A204.1 (cell line): ENCODE measurements around the gene PATL1.
A peak's percentile ranks its signal among the peaks of the same experiment; 100 is the strongest.
"Not testable (repeated sequence)": the region's sequence is repeated elsewhere in the genome, so short reads cannot be mapped to it uniquely, and the experiment has no call there.

ENCODE experiments used
- FAIRE-seq: peaks from 2 replicates; lab custom pipeline; 2012; peaks lifted over from hg19 to GRCh38; lab: Jason Lieb, UNC

The PATL1 gene, protein sequence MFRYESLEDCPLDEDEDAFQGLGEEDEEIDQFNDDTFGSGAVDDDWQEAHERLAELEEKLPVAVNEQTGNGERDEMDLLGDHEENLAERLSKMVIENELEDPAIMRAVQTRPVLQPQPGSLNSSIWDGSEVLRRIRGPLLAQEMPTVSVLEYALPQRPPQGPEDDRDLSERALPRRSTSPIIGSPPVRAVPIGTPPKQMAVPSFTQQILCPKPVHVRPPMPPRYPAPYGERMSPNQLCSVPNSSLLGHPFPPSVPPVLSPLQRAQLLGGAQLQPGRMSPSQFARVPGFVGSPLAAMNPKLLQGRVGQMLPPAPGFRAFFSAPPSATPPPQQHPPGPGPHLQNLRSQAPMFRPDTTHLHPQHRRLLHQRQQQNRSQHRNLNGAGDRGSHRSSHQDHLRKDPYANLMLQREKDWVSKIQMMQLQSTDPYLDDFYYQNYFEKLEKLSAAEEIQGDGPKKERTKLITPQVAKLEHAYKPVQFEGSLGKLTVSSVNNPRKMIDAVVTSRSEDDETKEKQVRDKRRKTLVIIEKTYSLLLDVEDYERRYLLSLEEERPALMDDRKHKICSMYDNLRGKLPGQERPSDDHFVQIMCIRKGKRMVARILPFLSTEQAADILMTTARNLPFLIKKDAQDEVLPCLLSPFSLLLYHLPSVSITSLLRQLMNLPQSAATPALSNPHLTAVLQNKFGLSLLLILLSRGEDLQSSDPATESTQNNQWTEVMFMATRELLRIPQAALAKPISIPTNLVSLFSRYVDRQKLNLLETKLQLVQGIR

GRCh38 chr11:59668950-59669610 is at the start of gene PATL1:
PATL1 (minus strand) TSS chr11:59669037; CDS start chr11:59668895, 142 bp downstream.
- FAIRE-seq = peak; percentile 94

- no peak for FAIRE-seq
Observed at GRCh38 chr11:59716051-59716450, 47.2 kb upstream of the PATL1 start.

- no peak for FAIRE-seq
Observed at GRCh38 chr11:59713745-59714144, 44.9 kb upstream of the PATL1 start, which contains the start of gene OR10V1. OR10V1 (minus strand) TSS chr11:59713845; CDS start chr11:59713845, 0 bp downstream.

DNA sequence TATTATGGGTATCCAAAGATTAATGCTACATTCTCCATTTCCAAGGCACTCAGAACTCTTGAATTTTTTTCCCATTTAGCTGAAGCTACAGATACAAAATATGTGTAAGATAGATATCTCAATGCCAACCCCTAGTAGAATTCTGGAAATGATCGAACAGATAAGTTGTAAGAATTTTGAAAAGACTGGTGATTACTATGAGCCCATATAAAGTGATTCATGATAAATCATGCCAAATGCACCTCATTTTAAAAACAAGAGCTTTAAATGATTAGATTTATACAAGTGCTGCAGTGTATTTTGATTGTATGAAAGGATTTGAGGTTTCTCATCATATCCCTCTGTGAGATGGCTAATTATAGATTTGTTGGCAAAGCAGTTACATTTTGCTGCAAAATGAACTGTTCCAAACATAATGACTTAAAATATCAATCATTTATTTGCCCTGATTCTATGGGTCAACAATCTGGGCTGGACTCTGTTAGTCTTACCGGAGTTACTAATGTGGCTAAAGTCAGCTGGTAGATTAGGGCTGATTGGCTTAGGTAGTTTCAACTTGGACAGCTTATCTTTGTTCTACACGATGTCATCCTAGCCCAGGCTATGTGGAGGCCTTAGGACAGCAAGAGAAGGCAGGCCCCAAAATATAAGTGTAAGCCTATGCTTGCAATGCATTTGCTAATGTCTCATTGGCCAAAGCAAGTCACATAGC is 41.5 kb upstream of the PATL1 start:
- FAIRE-seq = no peak

DNA sequence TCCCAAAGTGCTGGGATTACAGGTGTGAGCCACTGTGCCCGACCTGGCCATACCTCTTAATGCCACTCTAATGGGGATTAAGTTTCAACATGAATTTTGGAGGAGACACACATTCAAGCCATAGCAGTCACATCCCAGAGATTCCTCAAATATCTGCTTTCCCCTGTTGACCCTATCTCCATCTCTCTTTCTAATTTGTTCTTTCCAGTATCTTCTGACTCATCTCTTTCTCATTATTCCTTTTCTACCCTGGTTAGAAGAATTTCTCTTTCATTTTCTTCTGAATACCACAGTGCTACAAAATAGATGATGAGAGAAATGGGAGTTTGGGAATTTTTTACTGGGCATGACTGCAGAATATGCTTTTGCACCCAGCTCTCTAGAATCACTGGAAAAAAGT is 39.7 kb upstream of the PATL1 start:
- FAIRE-seq = no peak

- FAIRE-seq = no peak
Observed at GRCh38 chr11:59707371-59707770, 38.5 kb upstream of the PATL1 start.

- no peak for FAIRE-seq
Observed at GRCh38 chr11:59706518-59707285, 37.9 kb upstream of the PATL1 start.

DNA sequence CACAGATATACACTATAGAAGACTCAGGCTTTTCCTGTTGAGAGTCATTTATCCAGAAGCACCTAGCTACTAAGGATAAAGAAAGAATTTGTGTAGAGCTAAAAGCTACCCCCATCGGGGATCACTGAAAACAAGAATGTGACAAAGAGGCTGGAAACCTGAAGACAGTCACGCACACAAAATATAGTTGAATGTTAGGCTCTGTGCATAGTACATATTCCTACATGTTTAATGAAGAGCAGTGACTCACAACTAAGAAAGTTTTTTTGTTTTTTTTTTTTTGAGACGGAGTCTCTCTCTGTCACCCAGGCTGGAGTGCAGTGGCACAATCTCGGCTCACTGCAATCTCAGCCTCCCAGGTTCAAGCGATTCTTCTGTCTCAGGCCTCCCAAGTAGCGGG is 36.5 kb upstream of the PATL1 start:
- FAIRE-seq = no peak

GRCh38 chr11:59703515-59703914 is 34.7 kb upstream of the PATL1 start:
- not testable (repeated sequence) for FAIRE-seq

GRCh38 chr11:59700157-59700556 is 31.3 kb upstream of the PATL1 start:
- FAIRE-seq = not testable (repeated sequence)

DNA sequence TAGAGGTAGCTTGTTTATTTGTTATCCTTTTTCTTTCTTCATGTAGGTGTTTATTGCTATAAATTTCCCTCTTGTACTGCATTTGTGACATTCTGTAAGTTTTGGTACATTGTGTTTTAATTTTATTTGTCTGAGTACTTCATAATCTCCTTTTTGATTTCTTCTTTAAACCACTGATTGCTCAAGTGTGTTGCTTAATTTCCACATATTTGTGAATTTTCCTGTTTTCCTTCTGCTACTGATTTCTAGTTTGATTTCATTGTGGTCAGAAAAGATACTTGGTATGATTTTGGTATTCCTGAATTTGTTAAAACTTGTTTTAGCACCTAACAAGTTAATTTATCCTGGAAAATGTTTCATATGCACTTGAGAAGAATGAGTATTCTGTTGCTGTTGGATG is 29.7 kb upstream of the PATL1 start:
- FAIRE-seq = no peak

- FAIRE-seq = no peak
Observed at GRCh38 chr11:59692915-59693314, 24.1 kb upstream of the PATL1 start.

DNA sequence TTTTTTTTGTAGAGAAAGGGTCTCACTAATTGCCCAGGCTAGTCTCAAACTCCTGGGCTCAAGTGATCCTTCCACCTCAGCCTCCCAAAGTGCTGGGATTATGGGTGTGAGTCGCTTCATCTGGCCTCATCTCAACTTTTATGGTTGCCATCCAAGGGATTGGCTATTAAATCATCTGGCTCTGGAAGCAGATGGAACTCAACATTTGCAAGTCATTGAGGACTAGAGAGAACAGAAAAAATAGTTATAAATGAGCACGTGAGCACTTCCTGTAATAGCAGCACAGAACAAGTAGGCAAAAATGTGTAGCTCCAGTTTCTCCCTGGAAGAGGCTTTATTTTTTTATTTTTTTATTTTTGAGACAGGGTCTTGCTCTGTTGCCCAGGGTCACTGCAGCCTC is 22.3 kb upstream of the PATL1 start:
- no peak for FAIRE-seq

- FAIRE-seq = no peak
Observed at GRCh38 chr11:59689015-59689414, 20.2 kb upstream of the PATL1 start.

DNA sequence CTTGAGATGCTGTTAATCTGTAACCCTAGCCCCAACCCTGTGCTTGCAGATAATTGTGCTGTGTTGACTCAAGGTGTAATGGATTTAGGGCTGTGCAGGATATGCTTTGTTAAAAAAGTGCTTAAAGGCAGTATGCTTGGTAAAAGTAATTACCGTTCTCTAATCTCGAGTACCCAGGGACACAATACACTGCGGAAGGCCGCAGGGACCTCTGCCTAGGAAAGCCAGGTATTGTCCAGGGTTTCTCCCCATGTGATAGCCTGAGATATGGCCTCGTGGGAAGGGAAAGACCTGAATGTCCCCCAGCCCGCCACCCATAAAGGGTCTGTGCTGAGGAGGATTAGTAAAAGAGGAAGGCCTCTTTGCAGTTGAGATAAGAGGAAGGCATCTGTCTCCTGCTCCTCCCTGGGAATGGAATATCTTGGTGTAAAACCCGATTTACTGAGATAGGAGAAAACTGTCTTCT is 12.5 kb upstream of the PATL1 start:
- FAIRE-seq = not testable (repeated sequence)

DNA sequence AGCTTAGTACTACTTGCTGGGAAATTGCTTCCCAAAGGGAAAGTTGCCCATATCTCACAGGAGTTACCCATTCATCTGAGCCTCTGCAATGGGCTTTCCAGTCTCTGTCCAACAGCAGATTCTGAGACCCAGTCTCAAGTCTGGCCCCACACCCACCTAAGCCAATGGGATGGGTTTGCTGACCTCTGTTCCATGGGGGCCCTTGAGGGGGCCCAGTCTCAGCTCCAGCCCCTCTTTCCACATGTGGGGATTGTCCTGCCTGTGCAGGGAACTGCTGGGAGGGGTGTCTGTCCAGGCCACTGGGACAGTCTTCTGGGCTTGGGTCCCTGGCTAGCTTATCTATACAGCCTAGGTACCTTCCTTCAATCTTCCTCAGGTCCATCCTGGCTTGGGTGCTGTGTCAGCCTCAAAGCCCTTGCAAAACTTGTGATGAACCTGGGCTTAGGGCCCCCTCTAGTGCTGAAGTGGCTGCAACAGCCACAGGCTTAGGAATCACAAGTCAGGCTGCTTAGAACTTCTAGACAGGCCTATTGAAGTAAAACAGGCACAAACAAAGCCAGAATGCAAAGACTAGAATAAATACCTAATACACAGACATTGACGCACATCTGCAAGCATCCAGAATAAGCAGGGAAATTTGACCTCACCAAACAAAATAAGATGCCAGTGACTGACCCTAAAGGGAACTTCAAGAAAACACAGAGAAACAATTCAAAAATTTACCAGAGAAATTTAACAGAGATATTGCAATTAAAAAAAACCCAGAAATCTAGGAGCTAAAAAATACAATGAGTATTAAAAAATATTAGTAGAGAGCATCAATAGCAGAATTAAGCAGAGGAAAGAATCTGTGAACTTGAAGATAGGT is 11.7 kb upstream of the PATL1 start:
- FAIRE-seq = peak; percentile 81

- no peak for FAIRE-seq
Observed at GRCh38 chr11:59679347-59679746, 10.5 kb upstream of the PATL1 start.

- FAIRE-seq = no peak
Observed at GRCh38 chr11:59678813-59679165, 10.0 kb upstream of the PATL1 start.

- FAIRE-seq = no peak
Observed at GRCh38 chr11:59678118-59678812, 9.4 kb upstream of the PATL1 start.

- FAIRE-seq = no peak
Observed at GRCh38 chr11:59676205-59676604, 7.4 kb upstream of the PATL1 start.
